Fibroblast of lung (primary cell): ENCODE results near the gene RANBP9. TPM values are rescaled to one million over a fixed set of nuclear protein-coding genes. Genes with fewer than 3 reads are reported as not detected.

ENCODE experiments used
- DNase-seq, 2 donors: peaks; one replicate each; pipeline versions ENCODE4 v3.0.0 to v3.0.0-alpha.2; 2010; ENCODE audit warnings: low read depth in 2 of 2
- H2AFZ ChIP-seq: 2 replicates; pipeline ENCODE4 v1.5.1; 2012; ENCODE audit warnings: low read length, control low read depth, inconsistent platforms
- H3K27ac ChIP-seq: 2 replicates; pipeline ENCODE4 v1.5.1; 2011; ENCODE audit warnings: low read length, control low read depth; ENCODE audit not compliant: insufficient read depth
- H3K27me3 ChIP-seq: 2 replicates; pipeline ENCODE4 v1.5.1; 2011; ENCODE audit warnings: mild to moderate bottlenecking, low read length; ENCODE audit not compliant: control insufficient read depth, insufficient read depth
- H3K36me3 ChIP-seq: 2 replicates; pipeline ENCODE4 v1.5.1; 2011; ENCODE audit warnings: low read length; ENCODE audit not compliant: control insufficient read depth, insufficient read depth
- H3K4me1 ChIP-seq: 2 replicates; pipeline ENCODE4 v1.5.1; 2011; ENCODE audit warnings: low read length; ENCODE audit not compliant: control insufficient read depth, insufficient read depth; ENCODE audit errors: extremely low read depth
- H3K4me2 ChIP-seq: 2 replicates; pipeline ENCODE4 v1.5.1; 2011; ENCODE audit warnings: low read length, control low read depth; ENCODE audit not compliant: insufficient read depth; ENCODE audit errors: extremely low read depth
- H3K4me3 ChIP-seq, 4 experiments: fragments of 200-600 bp in 1 of 4; sonication (generic) in 1 of 4; replicated peaks in 1 of 4; 2 replicates each; pipeline ENCODE4 v1.5.1; 2011 to 2016; ENCODE audit warnings: low read length in 4 of 4, low read depth in 3 of 4, mild to moderate bottlenecking in 3 of 4, control low read depth in 2 of 4, inconsistent platforms in 1 of 4, mixed read lengths in 1 of 4; ENCODE audit not compliant: insufficient read depth in 1 of 4; ENCODE audit errors: control extremely low read depth in 1 of 4
- H3K79me2 ChIP-seq: 2 replicates; pipeline ENCODE4 v1.5.1; 2012; ENCODE audit warnings: mild to moderate bottlenecking, low read length, inconsistent platforms; ENCODE audit not compliant: control insufficient read depth, insufficient read depth
- H3K9ac ChIP-seq: 2 replicates; pipeline ENCODE4 v1.5.1; 2011; ENCODE audit warnings: mild to moderate bottlenecking, low read length, control low read depth; ENCODE audit not compliant: insufficient read depth
- H3K9me3 ChIP-seq: 2 replicates; pipeline ENCODE4 v1.5.1; 2012; ENCODE audit warnings: low read depth, low read length; ENCODE audit not compliant: control insufficient read depth, insufficient read depth
- H4K20me1 ChIP-seq: 2 replicates; pipeline ENCODE4 v1.5.1; 2011; ENCODE audit warnings: low read length; ENCODE audit not compliant: control insufficient read depth, insufficient read depth; ENCODE audit errors: extremely low read depth
- CTCF ChIP-seq, 2 donors: IDR thresholded peaks in 1 of 2; conservative IDR thresholded peaks in 1 of 2; 1 replicate in 1 of 2; 2 replicates in 1 of 2; pipeline ENCODE4 v1.5.1; 2011 to 2012; ENCODE audit warnings: low read length in 2 of 2, control low read depth in 1 of 2, inconsistent platforms in 1 of 2, low read depth in 1 of 2, mild to moderate bottlenecking in 1 of 2
- EZH2 ChIP-seq: IDR thresholded peaks from 2 replicates; pipeline ENCODE4 v1.5.1; 2012; ENCODE audit warnings: low read length, control low read depth, mild to moderate bottlenecking; ENCODE audit errors: missing control alignments
- polyA plus RNA-seq, 2 donors: library from polyadenylated mRNA; depleted of rRNA in 1 of 2; stranded (reverse) in 1 of 2; unstranded in 1 of 2; fragments of >200 nt; gene quantifications; 2 replicates each; pipeline ENCODE4 v1.2.1, GENCODE V29; 2011 to 2012; ENCODE audit warnings: missing spikeins in 1 of 2
- total RNA-seq: library from RNA; depleted of rRNA; stranded (reverse); fragments of >200 nt; gene quantifications from 2 replicates; pipeline ENCODE4 v1.2.1, GENCODE V29; 2014

The RANBP9 gene
- total and polyA plus RNA-seq, 2 donors (not counting 1 experiment from before 2014, with no cell fraction given) = 46.7 to 48.7 TPM

- Histone ChIP-seq H3K4me2 (no peak overlapping the region), H3K9ac (no peak overlapping the region), H3K27me3 (no peaks in the 10 kb centered on the region), H3K79me2 (no peaks in the 10 kb centered on the region), H3K36me3 (peaks cover 5% of the 10 kb centered on the region), H3K9me3 (no peaks in the 10 kb centered on the region), H3K27ac (no peak overlapping the region), H2AFZ (no peak overlapping the region), H4K20me1 (no peaks in the 10 kb centered on the region), H3K4me1 (no peaks in the 10 kb centered on the region), H3K4me3 (no peak overlapping the region)
- TF ChIP-seq CTCF (conservative IDR thresholded peaks at IDR 0.05 in 1 of 2, IDR thresholded peaks at IDR 0.05 in 1 of 2; ENCODE audit: low read depth in 1 of 2, low read length in 2 of 2) (peak; percentile 37 to 60), EZH2 (no peak)
- DNase-seq = peak; percentile 34 to 44
Observed at GRCh38 chr6:13624871-13625288, 86.8 kb downstream of the RANBP9 start.

DNA sequence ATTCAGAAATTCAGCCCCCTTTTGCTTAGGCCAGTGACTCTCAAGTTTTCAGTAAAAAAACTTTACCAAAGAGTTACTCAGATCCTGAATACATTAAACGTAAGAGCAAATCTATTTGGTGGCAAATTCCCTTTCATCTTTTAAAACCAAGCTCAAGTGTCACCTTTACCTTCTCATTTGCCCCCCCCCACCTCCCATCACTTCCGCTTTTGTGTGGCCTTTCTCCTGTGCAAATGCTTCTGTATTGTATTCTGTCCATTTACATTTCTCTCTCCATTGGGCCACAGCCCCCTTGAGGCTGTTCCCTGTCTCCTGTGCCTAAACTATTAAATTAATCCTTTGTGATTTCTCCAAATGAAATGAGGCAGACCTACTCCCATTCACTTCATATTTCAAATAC is 94.6 kb downstream of the RANBP9 start:
- Histone ChIP-seq H3K36me3 (peaks cover 2% of the 10 kb centered on the region), H3K79me2 (peaks cover 24% of the 10 kb centered on the region), H3K4me2 (peak overlapping the region; percentile 96), H2AFZ (no peak overlapping the region), H3K27me3 (no peaks in the 10 kb centered on the region), H3K9me3 (no peaks in the 10 kb centered on the region), H4K20me1 (no peaks in the 10 kb centered on the region), H3K27ac (no peak overlapping the region), H3K4me3 (peak overlapping the region in 1 of 4 experiments; percentile 80), H3K4me1 (peaks cover 2% of the 10 kb centered on the region), H3K9ac (no peak overlapping the region)
- no peak for TF ChIP-seq EZH2
- DNase-seq = no peak

- Histone ChIP-seq H4K20me1 (no peaks in the 10 kb centered on the region), H3K36me3 (no peaks in the 10 kb centered on the region), H3K4me2 (peak overlapping the region; percentile 96), H3K9me3 (no peaks in the 10 kb centered on the region), H3K4me3 (peak overlapping the region; percentile 80 to 98 (median 96)), H3K4me1 (peaks cover 2% of the 10 kb centered on the region), H2AFZ (peak overlapping the region; percentile 55), H3K27ac (peak overlapping the region; percentile 89), H3K27me3 (no peaks in the 10 kb centered on the region), H3K9ac (peak overlapping the region; percentile 85), H3K79me2 (peaks cover 24% of the 10 kb centered on the region)
- peak; percentile 44 to 45 for DNase-seq
- TF ChIP-seq CTCF (conservative IDR thresholded peaks at IDR 0.05 in 1 of 2, IDR thresholded peaks at IDR 0.05 in 1 of 2; ENCODE audit: low read depth in 1 of 2, low read length in 2 of 2) = no peak
- no peak for TF ChIP-seq EZH2
Observed at GRCh38 chr6:13615792-13616120, 95.9 kb downstream of the RANBP9 start.
